Neuron (in vitro differentiated cells): Measurements from ENCODE around the gene ARHGAP28.

Source experiments
- H2AFZ ChIP-seq: one replicate; pipeline ENCODE4 v1.6.1; 2013; ENCODE audit warnings: low read depth, mild to moderate bottlenecking, inconsistent platforms, low read length, moderate library complexity
- H3K27me3 ChIP-seq: one replicate; pipeline ENCODE4 v1.6.1; 2013; ENCODE audit warnings: low read length; ENCODE audit not compliant: insufficient read depth
- H3K36me3 ChIP-seq: one replicate; pipeline ENCODE4 v1.6.1; 2013; ENCODE audit warnings: low read length; ENCODE audit not compliant: insufficient read depth
- H3K4me1 ChIP-seq: one replicate; pipeline ENCODE4 v1.6.1; 2013; ENCODE audit warnings: low read length; ENCODE audit not compliant: insufficient read depth
- H3K4me3 ChIP-seq: 2 replicates; pipeline ENCODE4 v1.5.1; 2013; ENCODE audit warnings: mild to moderate bottlenecking, low read length, moderate library complexity
- H3K9me3 ChIP-seq: one replicate; pipeline ENCODE4 v1.6.1; 2013; ENCODE audit warnings: low read length

The ARHGAP28 gene

DNA sequence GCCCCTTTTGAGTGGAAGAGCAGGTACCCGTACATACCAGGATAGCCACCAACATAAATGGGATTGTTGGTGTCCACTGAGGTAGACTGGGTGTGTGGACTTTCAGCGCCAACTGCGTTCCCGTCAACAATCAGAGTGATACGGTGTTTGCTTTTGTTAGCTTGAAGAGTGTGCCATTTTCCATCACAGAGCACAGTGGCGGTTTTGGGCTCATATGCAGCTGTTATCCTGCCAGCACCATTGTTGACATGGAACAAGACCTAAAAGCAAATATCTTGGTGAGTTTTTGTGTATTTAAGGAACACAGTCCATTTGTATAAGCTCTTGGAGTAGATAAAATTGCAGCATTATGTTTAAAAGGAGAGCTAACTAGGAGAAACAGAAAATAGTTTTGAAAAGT lies 213.6 kb downstream of the ARHGAP28 start:
- Histone ChIP-seq H3K36me3 (peaks cover 57% of the 10 kb centered on the region), H2AFZ (no peak overlapping the region), H3K9me3 (no peaks in the 10 kb centered on the region), H3K4me3 (no peak overlapping the region), H3K4me1 (peaks cover 1% of the 10 kb centered on the region), H3K27me3 (no peaks in the 10 kb centered on the region)

DNA sequence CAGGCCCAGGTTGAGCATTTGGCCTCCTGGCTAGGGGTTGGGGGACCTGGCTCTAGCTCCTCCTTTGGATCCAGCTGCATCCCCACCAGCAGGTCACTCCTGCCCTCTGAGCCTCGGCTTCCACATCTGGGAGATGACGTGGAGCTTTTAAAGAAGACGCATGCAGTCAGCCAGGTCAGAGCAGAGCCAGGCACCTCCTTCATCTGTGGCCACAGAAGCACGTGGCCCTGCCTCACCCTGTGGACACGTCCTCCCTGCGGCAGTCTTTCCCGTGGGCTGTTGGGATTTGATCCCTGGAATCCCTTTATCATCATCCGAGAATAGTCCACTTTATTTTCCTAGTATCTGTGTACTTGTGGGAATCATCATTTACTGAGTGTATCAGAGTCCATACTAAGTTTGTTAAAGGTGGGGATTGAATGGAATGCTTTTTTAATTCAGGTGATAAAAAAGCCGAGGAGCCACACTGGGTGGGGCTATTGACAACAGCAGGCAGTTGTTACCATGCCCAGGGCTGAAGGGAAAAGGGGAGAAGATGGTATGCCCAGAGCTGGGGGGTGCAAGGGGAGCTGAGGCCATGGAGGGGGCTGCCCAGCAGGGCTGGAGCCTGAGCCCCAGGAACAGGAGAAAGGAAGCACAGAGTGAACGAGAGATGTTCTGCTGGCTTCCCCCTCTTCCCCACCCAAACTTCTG lies 218.0 kb downstream of the ARHGAP28 start:
- no peak overlapping the region for H2AFZ ChIP-seq
- H3K9me3 ChIP-seq: no peaks in the 10 kb centered on the region

GRCh38 chr18:6948281-6949055 lies 219.0 kb downstream of the ARHGAP28 start:
- Histone ChIP-seq H3K4me1 (no peaks in the 10 kb centered on the region), H3K36me3 (peaks cover 80% of the 10 kb centered on the region), H3K27me3 (no peaks in the 10 kb centered on the region), H3K4me3 (no peak overlapping the region), H3K9me3 (no peaks in the 10 kb centered on the region), H2AFZ (no peak overlapping the region)

More for the DNA sequence above, 218.0 kb downstream of the ARHGAP28 start:
- H3K36me3 ChIP-seq: peaks cover 80% of the 10 kb centered on the region
- H3K4me1 ChIP-seq: no peaks in the 10 kb centered on the region
- no peak overlapping the region for H3K4me3 ChIP-seq
- H3K27me3 ChIP-seq: no peaks in the 10 kb centered on the region

- Histone ChIP-seq H3K36me3 (peaks cover 90% of the 10 kb centered on the region), H3K27me3 (no peaks in the 10 kb centered on the region)
These were observed 220.5 kb downstream of the ARHGAP28 start for GRCh38 chr18:6949800-6950586.

DNA sequence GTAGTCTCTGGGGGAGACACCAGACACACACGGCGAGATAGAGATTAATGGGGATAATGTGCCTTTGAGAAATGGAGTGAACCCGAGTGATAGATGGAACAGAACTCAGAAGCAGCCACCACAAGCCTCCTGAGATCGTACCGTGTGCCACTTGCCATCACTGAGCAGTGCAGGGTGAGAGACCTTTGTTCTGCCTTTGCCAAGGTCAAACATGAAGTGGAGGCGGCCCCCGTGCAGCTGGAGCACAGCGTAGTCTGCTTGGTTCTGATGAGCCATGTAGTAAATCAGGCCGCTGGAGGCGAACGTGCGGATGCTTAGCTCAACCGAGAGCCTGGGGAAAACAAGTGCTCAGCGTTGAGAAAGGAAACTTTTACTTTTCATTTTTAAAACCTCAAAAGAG lies 221.1 kb downstream of the ARHGAP28 start:
- Histone ChIP-seq H3K9me3 (no peaks in the 10 kb centered on the region), H3K4me3 (no peak overlapping the region), H3K4me1 (no peaks in the 10 kb centered on the region), H3K36me3 (peaks cover 92% of the 10 kb centered on the region), H3K27me3 (no peaks in the 10 kb centered on the region), H2AFZ (no peak overlapping the region)

More at GRCh38 chr18:6949800-6950586, 220.5 kb downstream of the ARHGAP28 start:
- Histone ChIP-seq H2AFZ (no peak overlapping the region), H3K4me1 (no peaks in the 10 kb centered on the region), H3K4me3 (no peak overlapping the region), H3K9me3 (no peaks in the 10 kb centered on the region)

- Histone ChIP-seq H3K9me3 (no peaks in the 10 kb centered on the region), H2AFZ (no peak overlapping the region), H3K4me1 (no peaks in the 10 kb centered on the region), H3K4me3 (no peak overlapping the region), H3K27me3 (no peaks in the 10 kb centered on the region), H3K36me3 (peaks cover 91% of the 10 kb centered on the region)
These were observed 222.0 kb downstream of the ARHGAP28 start for GRCh38 chr18:6951336-6952090.

GRCh38 chr18:6954501-6954900 lies 225.0 kb downstream of the ARHGAP28 start:
- Histone ChIP-seq H3K4me1 (no peaks in the 10 kb centered on the region), H3K4me3 (no peak overlapping the region), H2AFZ (no peak overlapping the region), H3K27me3 (no peaks in the 10 kb centered on the region), H3K9me3 (no peaks in the 10 kb centered on the region), H3K36me3 (peaks cover 90% of the 10 kb centered on the region)

- no peak overlapping the region for H2AFZ ChIP-seq
- no peaks in the 10 kb centered on the region for H3K4me1 ChIP-seq
- H3K9me3 ChIP-seq: peaks cover 4% of the 10 kb centered on the region
- no peaks in the 10 kb centered on the region for H3K27me3 ChIP-seq
- peaks cover 89% of the 10 kb centered on the region for H3K36me3 ChIP-seq
- H3K4me3 ChIP-seq: no peak overlapping the region
These were observed 225.8 kb downstream of the ARHGAP28 start for GRCh38 chr18:6955304-6955703.

DNA sequence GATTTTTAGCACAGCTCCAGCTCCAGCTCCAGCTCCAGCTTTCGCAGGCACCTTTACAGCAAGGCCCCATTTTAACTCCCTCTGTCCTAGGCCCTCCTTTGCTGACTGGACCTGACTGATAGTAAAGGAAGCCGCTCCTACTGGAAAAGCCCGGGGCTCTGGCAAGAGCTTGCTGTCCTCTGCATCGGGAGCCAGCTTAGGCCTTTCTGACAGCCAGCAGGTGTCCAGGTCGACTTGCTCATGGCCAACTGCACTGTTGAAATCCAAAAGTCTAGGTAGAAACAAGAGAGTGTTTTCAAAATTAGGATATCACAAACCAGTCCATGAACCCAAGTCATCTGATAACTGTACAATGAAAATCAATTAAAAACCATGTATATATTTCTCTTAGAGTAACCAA lies 227.0 kb downstream of the ARHGAP28 start:
- Histone ChIP-seq H3K9me3 (peaks cover 8% of the 10 kb centered on the region), H3K4me1 (no peaks in the 10 kb centered on the region), H3K4me3 (no peak overlapping the region), H3K36me3 (peaks cover 90% of the 10 kb centered on the region), H2AFZ (no peak overlapping the region), H3K27me3 (no peaks in the 10 kb centered on the region)

- no peak overlapping the region for H3K4me3 ChIP-seq
- no peak overlapping the region for H2AFZ ChIP-seq
- no peaks in the 10 kb centered on the region for H3K27me3 ChIP-seq
- peaks cover 90% of the 10 kb centered on the region for H3K36me3 ChIP-seq
- H3K9me3 ChIP-seq: peaks cover 8% of the 10 kb centered on the region
- H3K4me1 ChIP-seq: no peaks in the 10 kb centered on the region
These were observed 227.5 kb downstream of the ARHGAP28 start for GRCh38 chr18:6956999-6957398.

DNA sequence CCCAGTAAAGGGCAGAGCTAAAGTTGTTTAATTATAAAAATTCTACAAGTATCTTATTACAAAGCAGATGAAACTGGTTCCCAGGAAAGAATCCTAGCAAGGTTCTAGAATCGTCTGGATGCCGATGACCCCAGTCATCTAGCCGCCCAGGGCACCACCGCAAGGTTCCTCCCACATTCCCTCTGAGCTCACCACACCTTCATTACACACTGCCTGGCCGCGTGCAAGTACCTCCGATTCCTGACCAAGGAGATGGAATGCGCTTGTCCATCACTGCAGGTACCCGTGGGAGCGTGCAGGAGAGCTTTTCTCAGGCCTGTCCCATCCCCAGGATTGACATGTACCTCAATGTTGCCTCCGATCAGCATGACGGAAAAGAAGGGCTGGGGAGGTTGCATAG lies 229.6 kb downstream of the ARHGAP28 start:
- Histone ChIP-seq H3K36me3 (peaks cover 91% of the 10 kb centered on the region), H2AFZ (no peak overlapping the region), H3K4me3 (no peak overlapping the region), H3K9me3 (peaks cover 8% of the 10 kb centered on the region), H3K4me1 (no peaks in the 10 kb centered on the region), H3K27me3 (no peaks in the 10 kb centered on the region)

DNA sequence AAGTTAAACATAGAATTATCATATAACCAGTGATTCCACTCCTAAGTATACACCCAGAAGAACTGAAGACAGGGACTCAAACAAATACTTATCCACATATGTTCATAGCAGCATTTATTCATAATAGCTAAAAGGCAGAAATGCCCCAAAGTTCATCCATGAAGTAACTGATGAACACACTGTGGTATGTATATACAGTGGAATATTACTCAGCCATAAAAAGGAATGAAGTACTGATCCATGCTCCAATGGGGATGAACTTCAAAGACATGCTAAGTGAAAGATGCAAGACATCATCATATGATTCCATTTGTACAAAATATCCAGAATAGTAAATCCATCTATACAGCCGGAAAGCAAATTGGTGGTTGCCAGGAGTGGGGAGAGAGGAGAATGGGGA lies 230.6 kb downstream of the ARHGAP28 start:
- Histone ChIP-seq H2AFZ (no peak overlapping the region), H3K4me3 (no peak overlapping the region), H3K4me1 (no peaks in the 10 kb centered on the region), H3K9me3 (peaks cover 8% of the 10 kb centered on the region), H3K36me3 (peaks cover 91% of the 10 kb centered on the region), H3K27me3 (no peaks in the 10 kb centered on the region)
